NCI-H748 treated with DMSO at 0.1 percent for 48 hours (cell line): ENCODE measurements around the gene HOXD10.

Experiments used
- DNase-seq: peaks from one replicate; lab custom pipeline; 2025; lab: John Stamatoyannopoulos, UW

Gene HOXD10

GRCh38 chr2:176164611-176165369 is 48.2 kb downstream of the HOXD10 start:
- no peak for DNase-seq

GRCh38 chr2:176165370-176166050 is 48.9 kb downstream of the HOXD10 start:
- DNase-seq: no peak

- no peak for DNase-seq
These were observed 49.7 kb downstream of the HOXD10 start for GRCh38 chr2:176166272-176166671.

GRCh38 chr2:176167398-176167797 is 50.8 kb downstream of the HOXD10 start:
- DNase-seq: no peak

- no peak for DNase-seq
These were observed 52.6 kb downstream of the HOXD10 start for GRCh38 chr2:176169181-176169580.
